HepG2 (cell line): ENCODE data around the gene C2orf80. TPM values are rescaled to one million over a fixed set of nuclear protein-coding genes. Genes with fewer than 3 reads are reported as not detected.

Source experiments
- ATF7 ChIP-seq, 2 experiments: fragments of 450-650 bp in 1 of 2; sonication (generic) in 1 of 2; formaldehyde crosslinking in 1 of 2; IDR thresholded peaks; 2 replicates each; pipeline versions ENCODE4 v1.4.0 to v1.6.1; 2016 to 2020; ENCODE audit warnings: antibody characterized with exemption in 1 of 2, mild to moderate bottlenecking in 1 of 2, missing genetic modification reagents in 1 of 2
- EHMT2 ChIP-seq: fragments of 200-600 bp; sonication (generic); IDR thresholded peaks from 2 replicates; pipeline ENCODE4 v1.7.0; 2017; ENCODE audit warnings: antibody characterized with exemption, low read depth, low read length, borderline replicate concordance
- ERF ChIP-seq: IDR thresholded peaks from 2 replicates; pipeline ENCODE4 v1.6.1; 2018; ENCODE audit warnings: missing biosample characterization, missing genetic modification reagents
- KAT2B ChIP-seq: fragments of 150-350 bp; IDR thresholded peaks from 2 replicates; pipeline ENCODE4 v1.6.1; 2014; ENCODE audit warnings: low read depth, low read length, borderline replicate concordance
- NAIF1 ChIP-seq: sonication (generic); formaldehyde crosslinking; IDR thresholded peaks from 2 replicates; pipeline ENCODE4 v1.5.0; 2020; ENCODE audit warnings: mild to moderate bottlenecking, missing genetic modification reagents, borderline replicate concordance
- NFYC ChIP-seq: IDR thresholded peaks from 2 replicates; pipeline ENCODE4 v1.6.1; 2016; ENCODE audit warnings: missing genetic modification reagents, missing compliant biosample characterization
- PAXIP1 ChIP-seq: sonication (generic); formaldehyde crosslinking; conservative IDR thresholded peaks from 2 replicates; pipeline ENCODE4 v1.4.0; 2020; ENCODE audit warnings: mild to moderate bottlenecking, missing genetic modification reagents, moderate library complexity
- PHF21A ChIP-seq: sonication (generic); formaldehyde crosslinking; IDR thresholded peaks from 2 replicates; pipeline ENCODE4 v1.5.0; 2020; ENCODE audit warnings: mild to moderate bottlenecking, missing genetic modification reagents
- PHF5A ChIP-seq: IDR thresholded peaks from one replicate; pipeline ENCODE4 v1.6.1; 2018; ENCODE audit warnings: low read depth, missing genetic modification reagents; ENCODE audit not compliant: unreplicated experiment
- PHF8 ChIP-seq: sonication (generic); formaldehyde crosslinking; IDR thresholded peaks from 2 replicates; pipeline ENCODE4 v1.5.0; 2020; ENCODE audit warnings: missing genetic modification reagents
- RAD51 ChIP-seq: fragments of 450-650 bp; IDR thresholded peaks from 2 replicates; pipeline ENCODE4 v1.6.1; 2016; ENCODE audit warnings: borderline replicate concordance
- SP1 ChIP-seq, 2 experiments: fragments of 450-650 bp in 1 of 2; sonication (generic) in 1 of 2; formaldehyde crosslinking in 1 of 2; IDR thresholded peaks; 2 replicates each; pipeline versions ENCODE4 v1.4.0 to v1.6.1; 2016 to 2020; ENCODE audit warnings: missing genetic modification reagents in 1 of 2
- SPEN ChIP-seq: sonication (generic); formaldehyde crosslinking; IDR thresholded peaks from 2 replicates; pipeline ENCODE4 v1.5.1; 2020; ENCODE audit warnings: low read depth, mild to moderate bottlenecking, missing genetic modification reagents
- TP53 ChIP-seq: sonication (generic); formaldehyde crosslinking; conservative IDR thresholded peaks from 2 replicates; pipeline ENCODE4 v1.4.0; 2020; ENCODE audit warnings: missing genetic modification reagents
- ZFYVE20 ChIP-seq: sonication (generic); formaldehyde crosslinking; IDR thresholded peaks from 2 replicates; pipeline ENCODE4 v1.8.0; 2023; ENCODE audit warnings: low read depth, mild to moderate bottlenecking, moderate library complexity, missing genetic modification reagents, borderline replicate concordance
- ZIK1 ChIP-seq: sonication (generic); formaldehyde crosslinking; IDR thresholded peaks from 2 replicates; pipeline ENCODE4 v1.5.0; 2020; ENCODE audit warnings: mild to moderate bottlenecking, low read depth, missing genetic modification reagents, borderline replicate concordance
- ZNF34 ChIP-seq: sonication (generic); formaldehyde crosslinking; IDR thresholded peaks from 2 replicates; pipeline ENCODE4 v1.4.0; 2020; ENCODE audit warnings: mild to moderate bottlenecking, missing genetic modification reagents, borderline replicate concordance
- ZNF382 ChIP-seq: sonication (generic); formaldehyde crosslinking; IDR thresholded peaks from 2 replicates; pipeline ENCODE4 v1.5.0; 2020; ENCODE audit warnings: missing genetic modification reagents, mild to moderate bottlenecking, borderline replicate concordance
- ZNF383 ChIP-seq: sonication (generic); formaldehyde crosslinking; IDR thresholded peaks from 2 replicates; pipeline ENCODE4 v1.4.0; 2020; ENCODE audit warnings: missing genetic modification reagents, mild to moderate bottlenecking, borderline replicate concordance
- ZNF660 ChIP-seq: sonication (generic); formaldehyde crosslinking; IDR thresholded peaks from 2 replicates; pipeline ENCODE4 v1.5.1; 2020; ENCODE audit warnings: mild to moderate bottlenecking, low read depth, missing genetic modification reagents, borderline replicate concordance
- polyA plus RNA-seq, 8 experiments: library from polyadenylated mRNA; depleted of rRNA in 3 of 8; stranded (reverse) in 7 of 8; unstranded in 1 of 8; fragments of >200 nt; fragmentation: Illumina TruSeq in 4 of 8; extraction: Trizol in 4 of 8; gene quantifications; 2 replicates each; pipeline versions ENCODE4 v1.2.1 to v1.2.3, GENCODE V29; 2011 to 2016; ENCODE audit warnings: low read depth in 4 of 8, missing spikeins in 1 of 8, mixed read lengths in 1 of 8; ENCODE audit not compliant: insufficient read depth in 1 of 8
- total RNA-seq, 5 experiments: library from RNA; depleted of rRNA; stranded (reverse); fragments of >200 nt; fragmentation: Illumina TruSeq; extraction: Trizol; gene quantifications; 2 replicates each; pipeline ENCODE4 v1.2.3, GENCODE V29; 2016; ENCODE audit warnings: low read depth in 1 of 5
- TF ChIP-seq, protein P1 (sequence below): sonication (generic); formaldehyde crosslinking; IDR thresholded peaks from 2 replicates; pipeline ENCODE4 v1.5.1; 2020; ENCODE audit warnings: mild to moderate bottlenecking, missing genetic modification reagents, moderate library complexity
- TF ChIP-seq, protein P2 (sequence below): sonication (generic); formaldehyde crosslinking; IDR thresholded peaks from 2 replicates; pipeline ENCODE4 v1.5.1; 2020; ENCODE audit warnings: mild to moderate bottlenecking, missing genetic modification reagents, borderline replicate concordance

Gene C2orf80
- total and polyA plus RNA-seq, 2 of the 13 experiments (the other 11 are each of a cell fraction or from before 2014, with no cell fraction given) = not detected

- TF ChIP-seq, protein P1, sequence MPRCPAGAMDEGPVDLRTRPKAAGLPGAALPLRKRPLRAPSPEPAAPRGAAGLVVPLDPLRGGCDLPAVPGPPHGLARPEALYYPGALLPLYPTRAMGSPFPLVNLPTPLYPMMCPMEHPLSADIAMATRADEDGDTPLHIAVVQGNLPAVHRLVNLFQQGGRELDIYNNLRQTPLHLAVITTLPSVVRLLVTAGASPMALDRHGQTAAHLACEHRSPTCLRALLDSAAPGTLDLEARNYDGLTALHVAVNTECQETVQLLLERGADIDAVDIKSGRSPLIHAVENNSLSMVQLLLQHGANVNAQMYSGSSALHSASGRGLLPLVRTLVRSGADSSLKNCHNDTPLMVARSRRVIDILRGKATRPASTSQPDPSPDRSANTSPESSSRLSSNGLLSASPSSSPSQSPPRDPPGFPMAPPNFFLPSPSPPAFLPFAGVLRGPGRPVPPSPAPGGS = no peak
- TF ChIP-seq ZFYVE20 (CRISPR knock-in tag) (no peak), ZIK1 (CRISPR knock-in tag) (no peak), EHMT2 (0 out of 2 replicates have a peak, but pooled peaks have one; percentile 34), PHF8 (CRISPR knock-in tag) (no peak), KAT2B (no peak), NFYC (no peak), SP1 (IDR thresholded peaks at IDR 0.05) (no peak), SP1 (CRISPR knock-in tag; IDR thresholded peaks at IDR 0.05) (no peak), PHF21A (CRISPR knock-in tag) (0 out of 2 replicates have a peak, but pooled peaks have one; percentile 31), RAD51 (no peak), ZNF383 (CRISPR knock-in tag) (no peak), PHF5A (CRISPR knock-in tag) (no peak), ZNF382 (CRISPR knock-in tag) (no peak), TP53 (CRISPR knock-in tag) (0 out of 2 replicates have a peak, but pooled peaks have one; percentile 57), PAXIP1 (CRISPR knock-in tag) (peak; percentile 50; the same call in 1 of the 2 replicates), ZNF34 (no peak), SPEN (CRISPR knock-in tag) (no peak), ERF (CRISPR knock-in tag) (0 out of 2 replicates have a peak, but pooled peaks have one; percentile 57), NAIF1 (CRISPR knock-in tag) (no peak), ZNF660 (CRISPR knock-in tag) (no peak), ATF7 (IDR thresholded peaks at IDR 0.05) (no peak), ATF7 (CRISPR knock-in tag; IDR thresholded peaks at IDR 0.05) (no peak)
- TF ChIP-seq, protein P2, sequence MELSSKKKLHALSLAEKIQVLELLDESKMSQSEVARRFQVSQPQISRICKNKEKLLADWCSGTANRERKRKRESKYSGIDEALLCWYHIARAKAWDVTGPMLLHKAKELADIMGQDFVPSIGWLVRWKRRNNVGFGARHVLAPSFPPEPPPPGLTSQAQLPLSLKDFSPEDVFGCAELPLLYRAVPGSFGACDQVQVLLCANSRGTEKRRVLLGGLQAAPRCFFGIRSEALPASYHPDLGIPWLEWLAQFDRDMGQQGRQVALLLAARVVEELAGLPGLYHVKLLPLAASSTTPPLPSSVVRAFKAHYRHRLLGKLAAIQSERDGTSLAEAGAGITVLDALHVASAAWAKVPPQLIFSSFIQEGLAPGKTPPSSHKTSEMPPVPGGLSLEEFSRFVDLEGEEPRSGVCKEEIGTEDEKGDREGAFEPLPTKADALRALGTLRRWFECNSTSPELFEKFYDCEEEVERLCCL (CRISPR knock-in tag) = no peak
Measured at GRCh38 chr2:208142925-208143799, 46.7 kb downstream of the C2orf80 start (continued).
